Neural cell (in vitro differentiated cells): ENCODE results near the gene KRT15.

ENCODE experiments used
- CTCF ChIP-seq: fragments of 450-650 bp; IDR thresholded peaks from 2 replicates; pipeline ENCODE4 v1.5.1; 2014; ENCODE audit warnings: antibody characterized with exemption, mild to moderate bottlenecking, moderate library complexity; ENCODE audit not compliant: poor library complexity, severe bottlenecking
- EP300 ChIP-seq: fragments of 450-650 bp; conservative IDR thresholded peaks from 2 replicates; pipeline ENCODE4 v1.6.1; 2014; ENCODE audit warnings: antibody characterized with exemption, mild to moderate bottlenecking, moderate library complexity; ENCODE audit not compliant: poor library complexity, severe bottlenecking
- EZH2 ChIP-seq: fragments of 200-600, 300-800 bp; shearing (Covaris generic), sonication (generic); IDR thresholded peaks from 2 replicates; pipeline ENCODE4 v1.6.1; 2014; ENCODE audit warnings: antibody characterized with exemption, low read length, borderline replicate concordance, mild to moderate bottlenecking; ENCODE audit not compliant: insufficient read depth, poor library complexity, severe bottlenecking
- MXI1 ChIP-seq: fragments of 450-650 bp; conservative IDR thresholded peaks from 2 replicates; pipeline ENCODE4 v1.6.1; 2014; ENCODE audit warnings: antibody characterized with exemption, mild to moderate bottlenecking; ENCODE audit not compliant: poor library complexity, severe bottlenecking
- POLR2AphosphoS5 ChIP-seq: IDR thresholded peaks from 2 replicates; pipeline ENCODE4 v1.6.1; 2012
- RAD21 ChIP-seq: fragments of 450-650 bp; conservative IDR thresholded peaks from 2 replicates; pipeline ENCODE4 v1.6.1; 2014; ENCODE audit warnings: antibody characterized with exemption, mild to moderate bottlenecking, moderate library complexity
- SMC3 ChIP-seq: fragments of 450-650 bp; conservative IDR thresholded peaks from 2 replicates; pipeline ENCODE4 v1.6.1; 2014; ENCODE audit warnings: antibody characterized with exemption, mild to moderate bottlenecking, moderate library complexity; ENCODE audit not compliant: poor library complexity
- TAF1 ChIP-seq: IDR thresholded peaks from 2 replicates; pipeline ENCODE4 v1.6.1; 2012; ENCODE audit warnings: low read depth
- TF ChIP-seq, protein P1 (sequence below): IDR thresholded peaks from 2 replicates; pipeline ENCODE4 v1.6.1; 2012; ENCODE audit warnings: borderline replicate concordance

GRCh38 chr17:41523787-41524186 lies 5.1 kb upstream of the KRT15 start:
- TF ChIP-seq CTCF (no peak), SMC3 (no peak), EP300 (no peak), POLR2AphosphoS5 (no peak), EZH2 (no peak), MXI1 (no peak), RAD21 (no peak), TAF1 (no peak)
- TF ChIP-seq, protein P1, sequence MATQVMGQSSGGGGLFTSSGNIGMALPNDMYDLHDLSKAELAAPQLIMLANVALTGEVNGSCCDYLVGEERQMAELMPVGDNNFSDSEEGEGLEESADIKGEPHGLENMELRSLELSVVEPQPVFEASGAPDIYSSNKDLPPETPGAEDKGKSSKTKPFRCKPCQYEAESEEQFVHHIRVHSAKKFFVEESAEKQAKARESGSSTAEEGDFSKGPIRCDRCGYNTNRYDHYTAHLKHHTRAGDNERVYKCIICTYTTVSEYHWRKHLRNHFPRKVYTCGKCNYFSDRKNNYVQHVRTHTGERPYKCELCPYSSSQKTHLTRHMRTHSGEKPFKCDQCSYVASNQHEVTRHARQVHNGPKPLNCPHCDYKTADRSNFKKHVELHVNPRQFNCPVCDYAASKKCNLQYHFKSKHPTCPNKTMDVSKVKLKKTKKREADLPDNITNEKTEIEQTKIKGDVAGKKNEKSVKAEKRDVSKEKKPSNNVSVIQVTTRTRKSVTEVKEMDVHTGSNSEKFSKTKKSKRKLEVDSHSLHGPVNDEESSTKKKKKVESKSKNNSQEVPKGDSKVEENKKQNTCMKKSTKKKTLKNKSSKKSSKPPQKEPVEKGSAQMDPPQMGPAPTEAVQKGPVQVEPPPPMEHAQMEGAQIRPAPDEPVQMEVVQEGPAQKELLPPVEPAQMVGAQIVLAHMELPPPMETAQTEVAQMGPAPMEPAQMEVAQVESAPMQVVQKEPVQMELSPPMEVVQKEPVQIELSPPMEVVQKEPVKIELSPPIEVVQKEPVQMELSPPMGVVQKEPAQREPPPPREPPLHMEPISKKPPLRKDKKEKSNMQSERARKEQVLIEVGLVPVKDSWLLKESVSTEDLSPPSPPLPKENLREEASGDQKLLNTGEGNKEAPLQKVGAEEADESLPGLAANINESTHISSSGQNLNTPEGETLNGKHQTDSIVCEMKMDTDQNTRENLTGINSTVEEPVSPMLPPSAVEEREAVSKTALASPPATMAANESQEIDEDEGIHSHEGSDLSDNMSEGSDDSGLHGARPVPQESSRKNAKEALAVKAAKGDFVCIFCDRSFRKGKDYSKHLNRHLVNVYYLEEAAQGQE = no peak
